GM19043 (cell line): ENCODE results near the gene RORC.
"Not testable (repeated sequence)": the region's sequence is repeated elsewhere in the genome, so short reads cannot be mapped to it uniquely, and the experiment has no call there.

Experiments
- ATAC-seq: cut with Tn5 transposase; IDR thresholded peaks from one replicate; pipeline ENCODE4 v1.9.1; 2021; ENCODE audit warnings: low read depth; ENCODE audit not compliant: unreplicated experiment

Gene RORC

DNA sequence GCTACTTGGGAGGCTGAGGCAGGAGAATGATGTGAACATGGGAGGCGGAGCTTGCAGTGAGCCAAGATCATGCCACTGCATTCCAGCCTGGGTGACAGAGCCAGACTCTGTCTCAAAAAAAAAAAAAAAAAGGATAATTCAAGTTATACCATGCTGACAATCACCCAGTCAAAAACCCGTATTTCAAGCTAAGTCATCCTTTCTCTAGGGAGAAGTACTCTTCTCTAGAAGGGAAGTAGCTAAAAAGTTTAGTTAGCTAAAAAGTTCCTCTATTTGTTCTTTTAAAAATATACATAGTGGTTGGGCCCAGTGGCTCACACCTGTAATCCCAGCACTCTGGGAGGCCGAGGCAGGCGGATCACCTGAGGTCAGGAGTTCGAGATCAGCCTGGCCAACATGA is 50.9 kb downstream of the RORC start:
- ATAC-seq = not testable (repeated sequence)

GRCh38 chr1:151779852-151780251 is 51.8 kb downstream of the RORC start:
- no peak for ATAC-seq

DNA sequence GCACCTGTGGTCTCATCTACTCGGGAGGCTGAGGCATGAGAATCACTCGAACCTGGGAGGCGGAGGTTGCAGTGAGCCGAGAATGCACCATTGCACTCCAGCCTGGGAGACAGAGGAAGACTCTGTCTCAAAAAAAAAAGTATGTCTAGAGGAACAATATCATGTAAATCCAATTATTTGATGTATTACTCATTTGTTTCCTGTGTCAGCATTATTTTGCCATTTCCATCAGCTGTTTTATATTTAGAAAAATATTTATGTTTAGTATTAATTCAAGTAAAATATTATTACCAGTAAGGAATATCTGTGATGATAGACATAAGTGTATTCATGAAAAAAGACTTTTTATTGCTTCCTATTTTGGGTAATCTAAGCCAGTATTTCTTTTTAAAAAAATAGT is 54.3 kb downstream of the RORC start:
- ATAC-seq = no peak

DNA sequence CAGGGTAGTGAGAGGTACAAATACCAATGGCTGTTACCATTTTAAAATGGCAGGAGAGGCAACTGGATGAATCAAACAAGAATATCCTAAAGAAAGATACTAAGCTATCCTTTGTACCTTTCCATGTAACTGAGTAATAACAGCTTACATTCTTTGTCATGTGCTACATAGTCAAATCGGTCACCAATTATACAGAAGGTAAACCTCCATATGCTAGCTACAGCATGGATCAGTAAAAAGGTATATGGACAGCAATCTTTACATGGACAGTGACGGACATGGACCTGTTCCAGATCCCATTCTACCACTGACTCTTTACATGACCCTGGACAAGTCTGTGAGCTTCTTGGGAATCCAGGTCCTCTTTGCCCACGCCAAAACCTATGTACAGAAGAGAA is 54.9 kb downstream of the RORC start:
- no peak for ATAC-seq

- ATAC-seq = no peak
Observed at GRCh38 chr1:151775894-151776664, 55.5 kb downstream of the RORC start.

- ATAC-seq = no peak
Observed at GRCh38 chr1:151774256-151774922, 57.2 kb downstream of the RORC start.

GRCh38 chr1:151773702-151774101 is 57.9 kb downstream of the RORC start:
- ATAC-seq = no peak

DNA sequence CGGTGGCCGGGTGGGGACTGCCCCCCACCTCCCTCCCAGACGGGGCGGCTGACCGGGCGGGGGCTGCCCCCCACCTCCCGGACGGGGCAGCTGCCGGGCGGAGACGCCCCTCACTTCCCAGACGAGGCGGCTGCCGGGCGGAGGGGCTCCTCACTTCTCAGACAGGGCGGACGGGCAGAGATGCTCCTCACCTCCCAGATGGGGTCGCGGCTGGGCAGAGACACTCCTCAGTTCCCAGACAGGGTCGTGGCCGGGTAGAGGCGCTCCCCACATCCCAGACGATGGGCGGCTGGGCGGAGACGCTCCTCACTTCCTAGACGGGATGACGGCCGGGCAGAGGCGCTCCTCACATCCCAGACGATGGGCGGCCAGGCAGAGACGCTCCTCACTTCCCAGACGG is 62.3 kb downstream of the RORC start:
- not testable (repeated sequence) for ATAC-seq

GRCh38 chr1:151768351-151769066 is 63.1 kb downstream of the RORC start:
- ATAC-seq = not testable (repeated sequence)

- no peak for ATAC-seq
Observed at GRCh38 chr1:151763990-151764389, 67.6 kb downstream of the RORC start.

DNA sequence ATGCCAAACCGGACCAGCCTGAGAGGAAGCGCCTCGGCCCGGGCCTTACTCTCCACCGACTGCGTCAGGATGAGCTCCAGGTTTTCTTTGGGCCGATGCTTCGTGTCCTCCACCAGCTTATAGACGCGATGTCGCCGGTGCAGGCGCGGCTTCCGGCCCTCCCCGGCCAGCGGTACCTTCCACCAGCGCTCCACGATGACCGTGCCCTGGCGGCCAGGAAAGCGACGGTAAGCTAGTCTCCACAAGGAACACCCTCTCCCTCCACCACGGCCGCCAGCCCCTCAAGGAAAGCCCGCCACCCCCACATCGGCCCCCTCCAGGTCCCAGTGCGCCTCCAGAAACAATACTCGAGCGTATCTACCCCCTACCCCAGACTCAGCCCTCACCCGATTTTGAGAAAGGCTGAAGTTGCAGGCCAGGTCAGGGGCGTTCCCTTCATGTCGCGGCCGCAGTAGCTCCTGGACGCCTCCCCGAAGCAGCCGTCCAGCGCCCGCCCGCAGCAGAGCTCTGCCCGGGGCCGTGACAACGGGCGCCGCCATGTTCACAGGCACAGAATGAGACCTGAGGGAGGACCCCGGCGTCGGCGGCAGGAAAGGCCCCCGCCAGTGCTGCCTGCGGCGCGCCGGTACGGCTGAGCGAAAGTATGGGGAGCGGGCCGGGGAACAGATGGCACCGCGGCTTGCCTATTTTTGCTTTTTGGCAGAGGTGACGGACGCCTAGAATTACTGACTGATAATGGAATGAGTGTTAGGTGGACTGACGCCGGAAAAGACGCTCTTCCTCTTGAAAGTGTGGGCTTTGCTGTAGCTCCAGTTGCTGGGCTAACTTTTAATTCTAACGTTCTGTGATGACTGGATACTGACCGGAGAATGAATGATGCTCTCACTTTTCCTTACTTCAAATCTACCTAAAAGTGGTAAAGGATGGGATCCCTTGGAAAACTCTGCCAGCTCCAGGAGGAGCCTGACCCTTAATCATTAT is 68.4 kb downstream of the RORC start, which contains the start of gene MRPL9:
MRPL9 (minus strand) TSS at position 556 of the 981 bp plus-strand sequence; CDS start at position 539, 17 bp downstream.
- ATAC-seq = peak; percentile 91

- ATAC-seq = no peak
Observed at GRCh38 chr1:151760597-151761385, 70.8 kb downstream of the RORC start.

GRCh38 chr1:151759241-151759640 is 72.4 kb downstream of the RORC start:
- no peak for ATAC-seq

- no peak for ATAC-seq
Observed at GRCh38 chr1:151756291-151756690, 75.3 kb downstream of the RORC start.
